HepG2 (cell line): ENCODE measurements around the gene ANXA6. TPM values are rescaled to one million over a fixed set of nuclear protein-coding genes. Genes with fewer than 3 reads are reported as not detected.
A peak's percentile ranks its signal among the peaks of the same experiment; 100 is the strongest.

ENCODE experiments used
- CHD4 ChIP-seq: fragments of 200-600 bp; sonication (generic); IDR thresholded peaks from 2 replicates; pipeline ENCODE4 v1.7.0; 2017; ENCODE audit warnings: mild to moderate bottlenecking, low read length, borderline replicate concordance
- HNF4G ChIP-seq, 2 experiments: sonication (generic) in 1 of 2; formaldehyde crosslinking in 1 of 2; IDR thresholded peaks; 2 replicates each; pipeline versions ENCODE4 v1.4.0 to v1.6.1; 2011 to 2020; ENCODE audit warnings: borderline replicate concordance in 2 of 2, low read depth in 2 of 2, mild to moderate bottlenecking in 2 of 2, low read length in 1 of 2, missing genetic modification reagents in 1 of 2, moderate library complexity in 1 of 2
- KAT8 ChIP-seq: IDR thresholded peaks from 2 replicates; pipeline ENCODE4 v1.6.1; 2016; ENCODE audit warnings: missing genetic modification reagents, missing compliant biosample characterization
- NFE2L2 ChIP-seq: fragments of 150-350 bp; IDR thresholded peaks from 2 replicates; pipeline ENCODE4 v1.6.1; 2014; ENCODE audit warnings: low read length
- NKX3-1 ChIP-seq: sonication (generic); formaldehyde crosslinking; IDR thresholded peaks from 2 replicates; pipeline ENCODE4 v1.5.0; 2020; ENCODE audit warnings: missing genetic modification reagents
- NONO ChIP-seq, 2 experiments: fragments of 450-650 bp in 1 of 2; sonication (generic) in 1 of 2; formaldehyde crosslinking in 1 of 2; IDR thresholded peaks in 1 of 2; conservative IDR thresholded peaks in 1 of 2; 2 replicates each; pipeline versions ENCODE4 v1.6.1 to v1.8.0; 2017 to 2022; ENCODE audit warnings: mild to moderate bottlenecking in 1 of 2, missing genetic modification reagents in 1 of 2, moderate library complexity in 1 of 2
- RAD51 ChIP-seq: fragments of 450-650 bp; IDR thresholded peaks from 2 replicates; pipeline ENCODE4 v1.6.1; 2016; ENCODE audit warnings: borderline replicate concordance
- RARG ChIP-seq: sonication (generic); formaldehyde crosslinking; IDR thresholded peaks from 2 replicates; pipeline ENCODE4 v1.4.0; 2020; ENCODE audit warnings: low read depth, mild to moderate bottlenecking, missing genetic modification reagents
- TOE1 ChIP-seq: sonication (generic); formaldehyde crosslinking; IDR thresholded peaks from 2 replicates; pipeline ENCODE4 v1.4.0; 2020; ENCODE audit warnings: mild to moderate bottlenecking, missing genetic modification reagents
- U2AF1 ChIP-seq: fragments of 200-400 bp; formaldehyde crosslinking; optimal IDR thresholded peaks from 2 replicates; pipeline ENCODE3; 2017; ENCODE audit warnings: mild to moderate bottlenecking, low read depth, low read length
- ZFX ChIP-seq: sonication (generic); formaldehyde crosslinking; IDR thresholded peaks from 2 replicates; pipeline ENCODE4 v1.4.0; 2020; ENCODE audit warnings: mild to moderate bottlenecking, low read depth, missing genetic modification reagents, moderate library complexity
- polyA plus RNA-seq, 8 experiments: library from polyadenylated mRNA; depleted of rRNA in 3 of 8; stranded (reverse) in 7 of 8; unstranded in 1 of 8; fragments of >200 nt; fragmentation: Illumina TruSeq in 4 of 8; extraction: Trizol in 4 of 8; gene quantifications; 2 replicates each; pipeline versions ENCODE4 v1.2.1 to v1.2.3, GENCODE V29; 2011 to 2016; ENCODE audit warnings: low read depth in 4 of 8, missing spikeins in 1 of 8, mixed read lengths in 1 of 8; ENCODE audit not compliant: insufficient read depth in 1 of 8
- total RNA-seq, 5 experiments: library from RNA; depleted of rRNA; stranded (reverse); fragments of >200 nt; fragmentation: Illumina TruSeq; extraction: Trizol; gene quantifications; 2 replicates each; pipeline ENCODE4 v1.2.3, GENCODE V29; 2016; ENCODE audit warnings: low read depth in 1 of 5
- TF ChIP-seq, protein P1 (sequence below): IDR thresholded peaks from 2 replicates; pipeline ENCODE4 v1.6.1; 2016; ENCODE audit warnings: low read depth, missing genetic modification reagents, missing compliant biosample characterization
- TF ChIP-seq, protein P2 (sequence below): sonication (generic); formaldehyde crosslinking; IDR thresholded peaks from 2 replicates; pipeline ENCODE4 v1.8.0; 2022; ENCODE audit warnings: mild to moderate bottlenecking, missing genetic modification reagents
- TF ChIP-seq, protein P3 (sequence below): sonication (generic); formaldehyde crosslinking; IDR thresholded peaks from 2 replicates; pipeline ENCODE4 v1.4.0; 2020; ENCODE audit warnings: missing genetic modification reagents
- TF ChIP-seq, protein P4 (sequence below): sonication (generic); formaldehyde crosslinking; IDR thresholded peaks from 2 replicates; pipeline ENCODE4 v1.8.0; 2022; ENCODE audit warnings: missing genetic modification reagents, mild to moderate bottlenecking, inconsistent platforms, borderline replicate concordance
- TF ChIP-seq, protein P5 (sequence below): sonication (generic); formaldehyde crosslinking; conservative IDR thresholded peaks from 2 replicates; pipeline ENCODE4 v1.4.0; 2020; ENCODE audit warnings: missing genetic modification reagents

Gene ANXA6
- total and polyA plus RNA-seq, 2 of the 13 experiments (the other 11 are each of a cell fraction or from before 2014, with no cell fraction given): 103 to 125 TPM

DNA sequence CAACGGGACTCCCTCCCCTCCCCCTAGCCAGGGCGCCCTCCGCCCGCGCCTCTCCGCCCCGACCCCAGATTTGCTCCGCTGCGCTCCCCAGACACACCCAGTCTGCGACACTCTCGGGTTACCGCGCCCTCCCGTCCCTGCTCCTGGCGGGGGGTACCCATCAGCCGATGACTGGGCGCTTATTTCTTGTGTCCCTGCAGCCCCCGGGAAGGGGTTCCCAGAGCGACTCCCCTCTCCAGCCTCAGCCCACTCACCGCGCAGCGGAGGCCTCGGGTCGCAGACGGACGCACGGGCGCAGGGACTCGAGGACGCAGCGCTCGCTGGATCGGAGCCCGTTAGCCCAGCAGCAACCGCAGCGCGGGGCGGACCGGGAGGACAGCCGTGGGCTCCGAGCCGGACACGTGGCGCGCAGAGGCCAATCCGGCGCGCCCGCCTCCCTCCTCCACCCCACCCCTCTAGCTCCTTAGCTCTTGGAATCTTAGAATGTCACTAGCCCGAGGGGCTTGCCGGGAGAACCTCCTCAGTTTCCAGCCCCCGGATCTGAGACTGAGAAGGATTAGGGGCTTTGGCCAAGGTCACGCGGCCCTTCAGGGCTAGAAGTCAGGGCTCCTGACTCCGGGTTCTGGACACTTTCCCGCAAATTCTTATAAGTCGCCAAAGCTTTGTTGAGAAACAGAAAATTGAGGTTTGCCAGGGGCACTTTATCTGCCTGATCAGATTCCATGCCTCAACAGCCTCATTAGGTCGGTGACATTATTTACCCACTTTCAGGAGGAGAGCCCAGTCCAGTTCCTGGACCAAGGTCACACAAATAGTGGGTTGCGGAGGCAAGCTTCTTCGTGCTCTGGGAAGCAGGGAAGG, at the start of gene ANXA6 (continued):
- TF ChIP-seq, protein P1, sequence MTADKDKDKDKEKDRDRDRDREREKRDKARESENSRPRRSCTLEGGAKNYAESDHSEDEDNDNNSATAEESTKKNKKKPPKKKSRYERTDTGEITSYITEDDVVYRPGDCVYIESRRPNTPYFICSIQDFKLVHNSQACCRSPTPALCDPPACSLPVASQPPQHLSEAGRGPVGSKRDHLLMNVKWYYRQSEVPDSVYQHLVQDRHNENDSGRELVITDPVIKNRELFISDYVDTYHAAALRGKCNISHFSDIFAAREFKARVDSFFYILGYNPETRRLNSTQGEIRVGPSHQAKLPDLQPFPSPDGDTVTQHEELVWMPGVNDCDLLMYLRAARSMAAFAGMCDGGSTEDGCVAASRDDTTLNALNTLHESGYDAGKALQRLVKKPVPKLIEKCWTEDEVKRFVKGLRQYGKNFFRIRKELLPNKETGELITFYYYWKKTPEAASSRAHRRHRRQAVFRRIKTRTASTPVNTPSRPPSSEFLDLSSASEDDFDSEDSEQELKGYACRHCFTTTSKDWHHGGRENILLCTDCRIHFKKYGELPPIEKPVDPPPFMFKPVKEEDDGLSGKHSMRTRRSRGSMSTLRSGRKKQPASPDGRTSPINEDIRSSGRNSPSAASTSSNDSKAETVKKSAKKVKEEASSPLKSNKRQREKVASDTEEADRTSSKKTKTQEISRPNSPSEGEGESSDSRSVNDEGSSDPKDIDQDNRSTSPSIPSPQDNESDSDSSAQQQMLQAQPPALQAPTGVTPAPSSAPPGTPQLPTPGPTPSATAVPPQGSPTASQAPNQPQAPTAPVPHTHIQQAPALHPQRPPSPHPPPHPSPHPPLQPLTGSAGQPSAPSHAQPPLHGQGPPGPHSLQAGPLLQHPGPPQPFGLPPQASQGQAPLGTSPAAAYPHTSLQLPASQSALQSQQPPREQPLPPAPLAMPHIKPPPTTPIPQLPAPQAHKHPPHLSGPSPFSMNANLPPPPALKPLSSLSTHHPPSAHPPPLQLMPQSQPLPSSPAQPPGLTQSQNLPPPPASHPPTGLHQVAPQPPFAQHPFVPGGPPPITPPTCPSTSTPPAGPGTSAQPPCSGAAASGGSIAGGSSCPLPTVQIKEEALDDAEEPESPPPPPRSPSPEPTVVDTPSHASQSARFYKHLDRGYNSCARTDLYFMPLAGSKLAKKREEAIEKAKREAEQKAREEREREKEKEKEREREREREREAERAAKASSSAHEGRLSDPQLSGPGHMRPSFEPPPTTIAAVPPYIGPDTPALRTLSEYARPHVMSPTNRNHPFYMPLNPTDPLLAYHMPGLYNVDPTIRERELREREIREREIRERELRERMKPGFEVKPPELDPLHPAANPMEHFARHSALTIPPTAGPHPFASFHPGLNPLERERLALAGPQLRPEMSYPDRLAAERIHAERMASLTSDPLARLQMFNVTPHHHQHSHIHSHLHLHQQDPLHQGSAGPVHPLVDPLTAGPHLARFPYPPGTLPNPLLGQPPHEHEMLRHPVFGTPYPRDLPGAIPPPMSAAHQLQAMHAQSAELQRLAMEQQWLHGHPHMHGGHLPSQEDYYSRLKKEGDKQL (CRISPR knock-in tag): no peak
- no peak for TF ChIP-seq RARG (CRISPR knock-in tag)
- TF ChIP-seq KAT8 (CRISPR knock-in tag): peak; percentile 14; the same call in 1 of the 2 replicates
- TF ChIP-seq, protein P2, sequence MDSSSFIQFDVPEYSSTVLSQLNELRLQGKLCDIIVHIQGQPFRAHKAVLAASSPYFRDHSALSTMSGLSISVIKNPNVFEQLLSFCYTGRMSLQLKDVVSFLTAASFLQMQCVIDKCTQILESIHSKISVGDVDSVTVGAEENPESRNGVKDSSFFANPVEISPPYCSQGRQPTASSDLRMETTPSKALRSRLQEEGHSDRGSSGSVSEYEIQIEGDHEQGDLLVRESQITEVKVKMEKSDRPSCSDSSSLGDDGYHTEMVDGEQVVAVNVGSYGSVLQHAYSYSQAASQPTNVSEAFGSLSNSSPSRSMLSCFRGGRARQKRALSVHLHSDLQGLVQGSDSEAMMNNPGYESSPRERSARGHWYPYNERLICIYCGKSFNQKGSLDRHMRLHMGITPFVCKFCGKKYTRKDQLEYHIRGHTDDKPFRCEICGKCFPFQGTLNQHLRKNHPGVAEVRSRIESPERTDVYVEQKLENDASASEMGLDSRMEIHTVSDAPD (CRISPR knock-in tag): no peak
- TF ChIP-seq NFE2L2: no peak
- TF ChIP-seq, protein P3, sequence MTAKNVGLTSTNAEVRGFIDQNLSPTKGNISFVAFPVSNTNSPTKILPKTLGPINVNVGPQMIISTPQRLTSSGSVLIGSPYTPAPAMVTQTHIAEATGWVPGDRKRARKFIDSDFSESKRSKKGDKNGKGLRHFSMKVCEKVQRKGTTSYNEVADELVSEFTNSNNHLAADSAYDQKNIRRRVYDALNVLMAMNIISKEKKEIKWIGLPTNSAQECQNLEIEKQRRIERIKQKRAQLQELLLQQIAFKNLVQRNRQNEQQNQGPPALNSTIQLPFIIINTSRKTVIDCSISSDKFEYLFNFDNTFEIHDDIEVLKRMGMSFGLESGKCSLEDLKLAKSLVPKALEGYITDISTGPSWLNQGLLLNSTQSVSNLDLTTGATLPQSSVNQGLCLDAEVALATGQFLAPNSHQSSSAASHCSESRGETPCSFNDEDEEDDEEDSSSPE (CRISPR knock-in tag): no peak
- TF ChIP-seq ZFX (CRISPR knock-in tag): peak; percentile 52; the same call in 1 of the 2 replicates
- no peak; the same call in 1 of the 2 replicates for TF ChIP-seq NKX3-1 (CRISPR knock-in tag)
- TF ChIP-seq, protein P4, sequence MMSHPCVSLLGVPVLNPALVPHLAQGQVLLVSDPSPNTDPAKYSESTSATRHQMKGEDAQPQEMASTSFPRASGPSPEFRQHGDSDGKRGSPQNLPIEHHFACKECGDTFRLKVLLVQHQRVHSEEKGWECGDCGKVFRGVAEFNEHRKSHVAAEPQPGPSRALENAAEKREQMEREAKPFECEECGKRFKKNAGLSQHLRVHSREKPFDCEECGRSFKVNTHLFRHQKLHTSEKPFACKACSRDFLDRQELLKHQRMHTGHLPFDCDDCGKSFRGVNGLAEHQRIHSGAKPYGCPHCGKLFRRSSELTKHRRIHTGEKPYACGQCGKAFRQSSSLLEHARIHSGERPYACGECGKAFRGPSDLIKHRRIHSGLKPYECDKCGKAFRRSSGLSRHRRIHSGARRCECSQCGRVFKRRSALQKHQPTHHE (CRISPR knock-in tag): no peak
- TF ChIP-seq HNF4G (IDR thresholded peaks at IDR 0.05; ENCODE audit: borderline replicate concordance, low read depth, low read length): no peak
- TF ChIP-seq HNF4G (CRISPR knock-in tag; IDR thresholded peaks at IDR 0.05; ENCODE audit: borderline replicate concordance, low read depth): no peak
- no peak for TF ChIP-seq U2AF1
- no peak for TF ChIP-seq TOE1 (CRISPR knock-in tag)
- TF ChIP-seq, protein P5, sequence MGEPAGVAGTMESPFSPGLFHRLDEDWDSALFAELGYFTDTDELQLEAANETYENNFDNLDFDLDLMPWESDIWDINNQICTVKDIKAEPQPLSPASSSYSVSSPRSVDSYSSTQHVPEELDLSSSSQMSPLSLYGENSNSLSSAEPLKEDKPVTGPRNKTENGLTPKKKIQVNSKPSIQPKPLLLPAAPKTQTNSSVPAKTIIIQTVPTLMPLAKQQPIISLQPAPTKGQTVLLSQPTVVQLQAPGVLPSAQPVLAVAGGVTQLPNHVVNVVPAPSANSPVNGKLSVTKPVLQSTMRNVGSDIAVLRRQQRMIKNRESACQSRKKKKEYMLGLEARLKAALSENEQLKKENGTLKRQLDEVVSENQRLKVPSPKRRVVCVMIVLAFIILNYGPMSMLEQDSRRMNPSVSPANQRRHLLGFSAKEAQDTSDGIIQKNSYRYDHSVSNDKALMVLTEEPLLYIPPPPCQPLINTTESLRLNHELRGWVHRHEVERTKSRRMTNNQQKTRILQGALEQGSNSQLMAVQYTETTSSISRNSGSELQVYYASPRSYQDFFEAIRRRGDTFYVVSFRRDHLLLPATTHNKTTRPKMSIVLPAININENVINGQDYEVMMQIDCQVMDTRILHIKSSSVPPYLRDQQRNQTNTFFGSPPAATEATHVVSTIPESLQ (CRISPR knock-in tag): no peak
- TF ChIP-seq RAD51: no peak
- no peak for TF ChIP-seq NONO (IDR thresholded peaks at IDR 0.05)
- TF ChIP-seq NONO (CRISPR knock-in tag; conservative IDR thresholded peaks at IDR 0.05): no peak
- TF ChIP-seq CHD4: no peak
